ENCODE measurements around the gene DISP3.

- TF ChIP-seq, protein P1, sequence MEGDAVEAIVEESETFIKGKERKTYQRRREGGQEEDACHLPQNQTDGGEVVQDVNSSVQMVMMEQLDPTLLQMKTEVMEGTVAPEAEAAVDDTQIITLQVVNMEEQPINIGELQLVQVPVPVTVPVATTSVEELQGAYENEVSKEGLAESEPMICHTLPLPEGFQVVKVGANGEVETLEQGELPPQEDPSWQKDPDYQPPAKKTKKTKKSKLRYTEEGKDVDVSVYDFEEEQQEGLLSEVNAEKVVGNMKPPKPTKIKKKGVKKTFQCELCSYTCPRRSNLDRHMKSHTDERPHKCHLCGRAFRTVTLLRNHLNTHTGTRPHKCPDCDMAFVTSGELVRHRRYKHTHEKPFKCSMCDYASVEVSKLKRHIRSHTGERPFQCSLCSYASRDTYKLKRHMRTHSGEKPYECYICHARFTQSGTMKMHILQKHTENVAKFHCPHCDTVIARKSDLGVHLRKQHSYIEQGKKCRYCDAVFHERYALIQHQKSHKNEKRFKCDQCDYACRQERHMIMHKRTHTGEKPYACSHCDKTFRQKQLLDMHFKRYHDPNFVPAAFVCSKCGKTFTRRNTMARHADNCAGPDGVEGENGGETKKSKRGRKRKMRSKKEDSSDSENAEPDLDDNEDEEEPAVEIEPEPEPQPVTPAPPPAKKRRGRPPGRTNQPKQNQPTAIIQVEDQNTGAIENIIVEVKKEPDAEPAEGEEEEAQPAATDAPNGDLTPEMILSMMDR (IDR thresholded peaks at IDR 0.05; ENCODE audit: borderline replicate concordance, extremely low read depth, low read length, poor library complexity, severe bottlenecking), result no peak
- TF ChIP-seq EZH2 (IDR thresholded peaks at IDR 0.05; ENCODE audit: borderline replicate concordance, low read depth, low read length, severe bottlenecking), result no peak
Measured at GRCh38 chr1:11515368-11516300, 36.7 kb downstream of the DISP3 start.

All from DND-41 (cell line).